Measurements from ENCODE around the gene HES2. TPM values are rescaled to one million over a fixed set of nuclear protein-coding genes. Genes with fewer than 3 reads are reported as not detected.
"Not testable (repeated sequence)": the region's sequence is repeated elsewhere in the genome, so short reads cannot be mapped to it uniquely, and the experiment has no call there.

The HES2 gene
- under 1 TPM; 0.08 to 0.69 (median 0.34) TPM for polyA plus RNA-seq (ENCODE audit: insufficient read length in 4 of 4)

- no peak for DNase-seq (ENCODE audit: low read depth in 4 of 4, low spot score in 3 of 4)
Measured at GRCh38 chr1:6419804-6420453, at the start of gene HES2. Gene HES2 (minus strand): TSS chr1:6419919. CDS start chr1:6419820, 99 bp downstream.

- no peak for DNase-seq (ENCODE audit: low read depth in 4 of 4, low spot score in 3 of 4)
Measured at GRCh38 chr1:6468729-6469461, 49.2 kb upstream of the HES2 start.

GRCh38 chr1:6467744-6468688 is 48.3 kb upstream of the HES2 start:
- DNase-seq (ENCODE audit: low read depth in 4 of 4, low spot score in 3 of 4): no peak

- DNase-seq (ENCODE audit: low read depth in 4 of 4, low spot score in 3 of 4): no peak
Measured at GRCh38 chr1:6467224-6467623, 47.5 kb upstream of the HES2 start.

GRCh38 chr1:6466751-6467150 is 47.0 kb upstream of the HES2 start:
- no peak for DNase-seq (ENCODE audit: low read depth in 4 of 4, low spot score in 3 of 4)

GRCh38 chr1:6466023-6466422 is 46.3 kb upstream of the HES2 start, which contains the start of gene TNFRSF25:
Gene TNFRSF25 (minus strand): TSS chr1:6466173. CDS start chr1:6466107, 66 bp downstream.
- no peak for DNase-seq (ENCODE audit: low read depth in 4 of 4, low spot score in 3 of 4)

GRCh38 chr1:6465461-6466005 is 45.8 kb upstream of the HES2 start:
- DNase-seq (ENCODE audit: low read depth in 4 of 4, low spot score in 3 of 4): no peak

- DNase-seq (ENCODE audit: low read depth in 4 of 4, low spot score in 3 of 4): no peak
Measured at GRCh38 chr1:6464915-6465314, 45.2 kb upstream of the HES2 start.

- no peak for DNase-seq (ENCODE audit: low read depth in 4 of 4, low spot score in 3 of 4)
Measured at GRCh38 chr1:6464514-6464836, 44.8 kb upstream of the HES2 start.

GRCh38 chr1:6463120-6463412 is 43.3 kb upstream of the HES2 start:
- DNase-seq (ENCODE audit: low read depth in 4 of 4, low spot score in 3 of 4): no peak

GRCh38 chr1:6462412-6463119 is 42.8 kb upstream of the HES2 start:
- DNase-seq (ENCODE audit: low read depth in 4 of 4, low spot score in 3 of 4): no peak

- no peak for DNase-seq (ENCODE audit: low read depth in 4 of 4, low spot score in 3 of 4)
Measured at GRCh38 chr1:6461538-6462411, 42.1 kb upstream of the HES2 start.

- no peak for DNase-seq (ENCODE audit: low read depth in 4 of 4, low spot score in 3 of 4)
Measured at GRCh38 chr1:6461051-6461530, 41.4 kb upstream of the HES2 start.

- DNase-seq (ENCODE audit: low read depth in 4 of 4, low spot score in 3 of 4): no peak
Measured at GRCh38 chr1:6460301-6461050, 40.8 kb upstream of the HES2 start.

GRCh38 chr1:6459850-6460265 is 40.1 kb upstream of the HES2 start:
- no peak for DNase-seq (ENCODE audit: low read depth in 4 of 4, low spot score in 3 of 4)

GRCh38 chr1:6456800-6457466 is 37.2 kb upstream of the HES2 start:
- no peak for DNase-seq (ENCODE audit: low read depth in 4 of 4, low spot score in 3 of 4)

GRCh38 chr1:6455752-6456520 is 36.2 kb upstream of the HES2 start:
- DNase-seq (ENCODE audit: low read depth in 4 of 4, low spot score in 3 of 4): not testable (repeated sequence)
